Epithelial cell of alveolus of lung (primary cell): ENCODE measurements around the gene OR51A2. TPM values are rescaled to one million over a fixed set of nuclear protein-coding genes. Genes with fewer than 3 reads are reported as not detected.

ENCODE experiments used
- total RNA-seq: library from RNA; depleted of rRNA; stranded (reverse); fragments of >200 nt; gene quantifications from 2 replicates; pipeline ENCODE4 v1.2.1, GENCODE V29; 2015

Gene OR51A2, protein sequence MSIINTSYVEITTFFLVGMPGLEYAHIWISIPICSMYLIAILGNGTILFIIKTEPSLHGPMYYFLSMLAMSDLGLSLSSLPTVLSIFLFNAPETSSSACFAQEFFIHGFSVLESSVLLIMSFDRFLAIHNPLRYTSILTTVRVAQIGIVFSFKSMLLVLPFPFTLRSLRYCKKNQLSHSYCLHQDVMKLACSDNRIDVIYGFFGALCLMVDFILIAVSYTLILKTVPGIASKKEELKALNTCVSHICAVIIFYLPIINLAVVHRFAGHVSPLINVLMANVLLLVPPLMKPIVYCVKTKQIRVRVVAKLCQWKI
- total RNA-seq = not detected in 2 replicates

DNA sequence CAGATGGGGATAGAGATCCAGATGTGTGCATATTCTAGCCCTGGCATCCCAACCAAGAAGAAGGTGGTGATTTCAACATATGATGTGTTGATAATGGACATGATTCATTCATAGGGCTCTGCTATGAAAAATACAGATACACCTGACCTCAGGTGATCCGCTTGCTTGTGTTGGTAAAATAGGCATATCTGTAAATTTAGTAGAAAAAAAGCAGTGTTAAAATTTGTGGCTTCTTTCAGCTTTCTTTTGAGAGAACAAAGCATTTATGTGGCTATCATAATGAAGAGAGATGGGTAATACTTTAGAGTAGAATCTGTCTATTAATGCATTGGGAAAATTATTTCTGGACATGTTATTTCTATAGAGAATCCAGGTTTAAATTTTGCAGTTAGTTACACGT lies at the start of gene OR51A2:
Gene OR51A2 (minus strand): TSS at position 101 of the 400 bp plus-strand sequence. CDS start 0 bp downstream, at position 101.

DNA sequence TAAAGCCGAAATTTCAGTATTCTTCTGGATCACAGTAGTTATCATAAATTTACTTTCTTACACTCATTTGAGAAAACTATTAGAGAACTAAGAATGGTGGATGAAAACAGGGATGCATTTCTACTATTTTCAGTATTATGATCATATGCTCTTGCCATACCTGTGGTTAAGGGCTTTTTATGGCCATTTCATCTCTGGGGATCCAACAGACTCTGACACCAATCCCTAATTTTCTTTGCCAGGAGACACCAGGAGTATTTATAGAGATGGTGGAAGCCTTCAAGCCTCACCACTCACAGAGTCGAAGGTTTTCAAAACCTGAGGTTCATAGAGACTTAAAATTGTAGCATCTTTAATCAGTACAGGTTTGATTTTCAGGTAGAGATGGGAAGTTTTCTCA lies 39.0 kb upstream of the OR51A2 start, which contains the start of gene OR51L1:
Gene OR51L1 (plus strand): TSS at position 301 of the 400 bp plus-strand sequence. CDS start 4,132 bp downstream, outside the sequence.

DNA sequence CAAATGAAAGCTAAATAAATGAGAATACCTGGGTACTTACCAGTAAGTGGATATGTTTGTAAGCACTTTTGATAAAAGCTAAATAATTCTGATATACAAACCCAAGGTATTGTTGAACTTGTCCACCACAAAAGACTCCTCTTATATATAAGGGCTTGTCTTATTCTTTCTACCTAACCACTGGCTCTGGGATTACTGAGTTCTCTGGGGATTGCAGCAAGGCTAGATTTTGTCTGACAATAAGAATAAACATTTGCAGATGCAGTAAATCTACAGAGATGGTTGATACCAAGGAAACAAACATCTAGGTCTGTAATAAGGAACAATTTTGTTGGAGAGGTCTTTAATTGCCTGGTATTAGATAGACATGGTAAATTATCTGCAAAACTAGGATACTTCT lies 8.0 kb downstream of the OR51A2 start, which contains the start of gene OR51A4:
Gene OR51A4 (minus strand): TSS at position 101 of the 400 bp plus-strand sequence. CDS start 505 bp downstream, outside the sequence.

DNA sequence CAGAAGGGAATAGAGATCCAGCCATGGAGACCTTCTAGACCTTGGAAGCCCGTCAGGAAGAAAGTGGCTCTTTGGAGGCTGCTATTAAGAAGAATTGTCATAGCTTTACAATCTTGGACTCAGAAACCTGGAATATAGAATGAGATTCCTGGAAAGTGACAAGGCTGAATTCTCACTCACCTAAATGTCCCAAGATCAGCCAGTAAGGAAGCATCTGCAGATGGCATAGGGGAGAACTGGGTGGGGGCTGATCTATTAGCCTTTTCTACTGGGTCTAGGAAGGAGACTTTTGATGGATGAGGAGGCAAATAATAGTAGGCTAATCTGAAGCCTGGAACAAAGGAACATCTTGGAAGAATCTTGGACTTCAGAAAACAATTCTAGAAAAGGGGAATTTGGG lies 31.3 kb downstream of the OR51A2 start, which contains the start of gene OR51G1:
Gene OR51G1 (minus strand): TSS at position 101 of the 400 bp plus-strand sequence. CDS start 0 bp downstream, at position 101.

DNA sequence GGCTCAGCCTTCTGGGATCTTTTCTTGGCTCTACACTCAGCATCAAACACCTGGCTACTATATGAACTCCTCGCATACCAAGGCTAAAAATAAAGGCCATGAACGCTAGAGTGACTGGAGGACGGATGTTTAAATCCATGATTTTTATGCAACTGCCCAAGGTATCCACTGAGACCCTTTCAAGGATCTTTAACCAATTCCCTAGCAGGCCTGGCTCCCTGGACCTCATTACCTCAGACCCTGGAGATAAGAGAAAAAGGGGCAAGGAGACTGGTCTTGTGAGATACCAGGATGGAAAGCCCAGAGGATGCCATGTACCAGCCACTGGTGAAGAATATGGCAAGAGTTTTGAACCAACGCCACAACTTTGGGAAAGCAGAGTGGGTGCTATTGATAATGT lies 36.3 kb downstream of the OR51A2 start, which contains the start of gene OR51G2:
Gene OR51G2 (minus strand): TSS at position 101 of the 400 bp plus-strand sequence. CDS start 3,687 bp downstream, outside the sequence.

Other genes starting within 250 kb of the OR51A2 start
- not detected in 2 replicates for gene OR51F1, start 185.8 kb downstream of the OR51A2 start, total RNA-seq
- not detected in 2 replicates for gene OR52R1, start 151.3 kb downstream of the OR51A2 start, total RNA-seq
- gene OR51F2, start 134.4 kb downstream of the OR51A2 start, total RNA-seq = not detected in 2 replicates
- not detected in 2 replicates for gene OR51S1, start 106.5 kb downstream of the OR51A2 start, total RNA-seq
- not detected in 2 replicates for gene OR51T1, start 73.8 kb downstream of the OR51A2 start, total RNA-seq
- gene OR51A7, start 51.9 kb downstream of the OR51A2 start, total RNA-seq = not detected in 2 replicates
- not detected in 2 replicates for gene OR51G2, start 36.4 kb downstream of the OR51A2 start, total RNA-seq
- gene OR51G1, start 31.4 kb downstream of the OR51A2 start, total RNA-seq = not detected in 2 replicates
- not detected in 2 replicates for gene OR51A4, start 8.1 kb downstream of the OR51A2 start, total RNA-seq
- gene OR51L1, start 39.1 kb upstream of the OR51A2 start, total RNA-seq = not detected in 2 replicates
- gene OR52J3, start 90.8 kb upstream of the OR51A2 start, total RNA-seq = not detected in 2 replicates
- gene OR52E2, start 103.9 kb upstream of the OR51A2 start, total RNA-seq = not detected in 2 replicates
- not detected in 2 replicates for gene OR52E1, start 113.9 kb upstream of the OR51A2 start, total RNA-seq
- gene OR52A5, start 182.6 kb upstream of the OR51A2 start, total RNA-seq = not detected in 2 replicates
- not detected in 2 replicates for gene OR52A1, start 199.0 kb upstream of the OR51A2 start, total RNA-seq
- not detected in 2 replicates for gene OR51V1, start 245.0 kb upstream of the OR51A2 start, total RNA-seq